AG04450 (cell line): ENCODE measurements around the gene HOXC9. TPM values are rescaled to one million over a fixed set of nuclear protein-coding genes. Genes with fewer than 3 reads are reported as not detected.

Experiments used
- CTCF ChIA-PET: fragments of 300-600, 350-600 bp; formaldehyde crosslinking; extraction: SDS; loops from one replicate; lab custom pipeline; 2022; ENCODE audit warnings: antibody characterized with exemption, inconsistent platforms; lab: Charles Lee
- POLR2A ChIA-PET: fragments of 350-600 bp; formaldehyde crosslinking; extraction: SDS; loops from one replicate; lab custom pipeline; 2021; ENCODE audit warnings: antibody characterized with exemption, inconsistent platforms; lab: Yijun Ruan, JAX
- DNase-seq: peaks from one replicate; pipeline ENCODE4 v3.0.0-alpha.2; 2011; ENCODE audit warnings: low read depth, low spot score
- H3K27ac ChIP-seq: one replicate; pipeline ENCODE4 v1.5.1; 2012; ENCODE audit warnings: low read depth, low read length, control low read depth
- H3K27me3 ChIP-seq: one replicate; pipeline ENCODE4 v1.6.0; 2012; ENCODE audit warnings: low read length; ENCODE audit not compliant: control insufficient read depth, insufficient read depth
- H3K4me3 ChIP-seq: 2 replicates; pipeline ENCODE4 v1.5.1; 2011; ENCODE audit warnings: mild to moderate bottlenecking, low read depth, low read length, control low read depth
- H3K9me3 ChIP-seq: 2 replicates; pipeline ENCODE4 v1.5.1; 2012; ENCODE audit warnings: low read length; ENCODE audit not compliant: control insufficient read depth, insufficient read depth
- polyA plus RNA-seq: library from polyadenylated mRNA; depleted of rRNA; stranded (reverse); fragments of >200 nt; gene quantifications from 2 replicates; pipeline ENCODE4 v1.2.3, GENCODE V29; 2011
- TF ChIP-seq, protein P1 (sequence below): IDR thresholded peaks from 2 replicates; pipeline ENCODE4 v1.5.1; 2011; ENCODE audit warnings: low read depth, low read length, control low read depth, inconsistent platforms

HOXC9 gene
- polyA plus RNA-seq, 1 experiment: not detected

DNA sequence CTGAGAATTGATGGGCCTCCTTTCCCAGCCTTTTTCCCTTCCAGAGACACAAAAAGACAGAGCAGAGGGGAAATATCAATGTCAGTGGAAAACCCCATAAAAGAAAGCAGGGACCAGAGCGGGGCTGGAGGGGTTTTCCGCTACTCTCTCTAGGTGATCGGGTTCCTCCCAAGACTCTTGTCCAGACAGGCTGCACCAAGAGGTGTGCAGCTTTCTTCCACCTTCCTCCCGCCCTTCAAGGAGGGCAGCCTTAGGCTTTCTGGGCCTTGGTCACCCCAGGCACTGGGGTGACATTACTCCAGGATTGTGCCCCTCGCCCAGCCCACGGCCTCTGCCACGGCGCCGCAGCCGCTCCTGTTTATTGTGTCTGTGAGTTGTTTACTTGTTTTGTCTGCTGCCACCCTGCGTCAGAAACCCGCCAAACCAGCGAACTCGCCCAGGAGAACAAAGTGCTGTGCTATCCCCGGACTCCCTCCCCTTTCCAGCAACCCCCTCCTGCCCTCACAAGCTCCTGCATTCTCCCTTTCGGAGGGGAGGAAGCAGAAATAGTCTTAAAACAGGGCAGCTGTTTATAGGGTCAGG is 21.6 kb downstream of the HOXC9 start:
- ChIA-PET CTCF (interaction anchor here (1.5 kb wide), 1 partner anchor 180 kb away, joined by 4 read pairs; no protein-coding TSS in a partner anchor), POLR2A (no interaction called here)
- TF ChIP-seq, protein P1, sequence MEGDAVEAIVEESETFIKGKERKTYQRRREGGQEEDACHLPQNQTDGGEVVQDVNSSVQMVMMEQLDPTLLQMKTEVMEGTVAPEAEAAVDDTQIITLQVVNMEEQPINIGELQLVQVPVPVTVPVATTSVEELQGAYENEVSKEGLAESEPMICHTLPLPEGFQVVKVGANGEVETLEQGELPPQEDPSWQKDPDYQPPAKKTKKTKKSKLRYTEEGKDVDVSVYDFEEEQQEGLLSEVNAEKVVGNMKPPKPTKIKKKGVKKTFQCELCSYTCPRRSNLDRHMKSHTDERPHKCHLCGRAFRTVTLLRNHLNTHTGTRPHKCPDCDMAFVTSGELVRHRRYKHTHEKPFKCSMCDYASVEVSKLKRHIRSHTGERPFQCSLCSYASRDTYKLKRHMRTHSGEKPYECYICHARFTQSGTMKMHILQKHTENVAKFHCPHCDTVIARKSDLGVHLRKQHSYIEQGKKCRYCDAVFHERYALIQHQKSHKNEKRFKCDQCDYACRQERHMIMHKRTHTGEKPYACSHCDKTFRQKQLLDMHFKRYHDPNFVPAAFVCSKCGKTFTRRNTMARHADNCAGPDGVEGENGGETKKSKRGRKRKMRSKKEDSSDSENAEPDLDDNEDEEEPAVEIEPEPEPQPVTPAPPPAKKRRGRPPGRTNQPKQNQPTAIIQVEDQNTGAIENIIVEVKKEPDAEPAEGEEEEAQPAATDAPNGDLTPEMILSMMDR: no peak
- DNase-seq: no peak
- H3K9me3 ChIP-seq: peaks cover 12% of the 10 kb centered on the region; the same call in 1 of the 2 replicates
- no peak overlapping the region for H3K4me3 ChIP-seq
- H3K27ac ChIP-seq: no peak overlapping the region
- peaks cover 96% of the 10 kb centered on the region for H3K27me3 ChIP-seq

DNA sequence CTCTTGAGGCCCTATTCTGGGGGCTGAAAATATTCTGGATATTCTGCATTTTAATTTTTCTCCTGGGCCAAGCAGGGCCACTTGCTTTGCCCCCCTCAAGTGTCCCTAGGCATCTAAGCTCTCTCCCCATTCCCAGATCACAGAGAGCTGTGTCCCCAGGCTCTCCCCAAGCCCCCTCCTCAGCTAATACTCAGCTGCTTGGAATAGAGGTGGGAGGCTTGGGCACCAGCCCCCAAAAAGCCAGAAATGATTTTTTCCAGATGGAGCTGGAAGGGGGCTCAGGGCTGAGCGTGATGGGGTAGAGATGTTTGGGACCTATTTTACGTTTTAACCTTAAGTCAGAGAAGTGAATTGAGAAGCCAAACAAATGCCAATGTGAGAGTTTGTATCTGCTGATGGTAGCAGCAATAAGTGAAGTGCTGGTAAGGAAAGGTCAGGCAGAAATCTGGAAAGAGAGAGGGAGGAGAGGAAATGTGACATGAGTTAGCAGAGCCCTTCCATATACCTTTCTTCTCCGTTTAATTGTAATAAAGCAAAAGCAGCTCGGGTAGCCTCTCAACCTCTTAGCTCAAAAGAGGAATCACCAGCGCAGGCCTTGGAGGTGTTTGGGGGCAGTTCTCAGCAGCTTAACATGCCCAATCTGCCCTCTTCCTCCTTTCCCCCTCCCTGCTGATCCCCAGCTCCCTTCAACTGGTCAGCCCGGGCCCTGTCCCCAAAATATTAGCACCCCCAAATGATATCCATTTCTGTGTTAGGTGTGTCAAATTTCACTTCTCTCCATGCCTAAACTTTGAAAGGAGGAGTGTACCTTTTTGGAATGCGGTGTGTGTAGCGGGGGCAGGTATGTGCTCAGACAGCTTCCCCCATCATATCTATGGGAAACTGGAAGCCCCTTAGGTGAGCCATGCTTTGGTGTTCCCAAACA is 23.3 kb downstream of the HOXC9 start:
- POLR2A ChIA-PET: no interaction called here
- no peak for DNase-seq
- peaks cover 9% of the 10 kb centered on the region; the same call in 1 of the 2 replicates for H3K9me3 ChIP-seq
- no peak overlapping the region for H3K27ac ChIP-seq
- peaks cover 96% of the 10 kb centered on the region for H3K27me3 ChIP-seq
- H3K4me3 ChIP-seq: no peak overlapping the region
- CTCF ChIA-PET: interaction anchor here (0.8 to 2.0 kb wide), 3 partner anchors 178 to 191 kb away, joined by 3 to 6 read pairs (median 3); no protein-coding TSS in a partner anchor
- TF ChIP-seq, protein P1: no peak

DNA sequence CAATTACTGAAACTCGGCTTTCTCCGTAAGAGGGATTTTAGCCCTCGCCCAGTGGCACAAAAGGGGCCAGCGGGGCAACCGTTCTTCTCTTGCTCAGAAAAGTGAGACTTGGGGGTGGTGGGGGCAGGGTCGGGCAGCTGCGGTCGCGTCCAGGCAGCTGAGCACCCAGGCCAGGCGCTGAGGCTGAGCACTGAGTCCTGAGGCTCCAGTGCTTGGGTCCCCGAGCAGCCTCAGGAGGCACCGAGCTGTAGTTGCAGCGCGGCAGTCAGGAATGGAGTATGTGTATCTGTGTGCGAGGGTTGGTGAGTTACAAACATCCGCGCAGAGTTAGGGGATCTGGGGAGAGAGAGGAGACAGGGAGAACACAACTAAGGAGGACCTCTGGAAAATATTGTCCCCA is 24.2 kb downstream of the HOXC9 start:
- no peak overlapping the region for H3K27ac ChIP-seq
- H3K9me3 ChIP-seq: peaks cover 4% of the 10 kb centered on the region; the same call in 1 of the 2 replicates
- H3K27me3 ChIP-seq: peaks cover 97% of the 10 kb centered on the region
- H3K4me3 ChIP-seq: no peak overlapping the region
- ChIA-PET CTCF (interaction anchor here (0.8 to 2.0 kb wide), 3 partner anchors 177 to 190 kb away, joined by 3 to 6 read pairs (median 3); no protein-coding TSS in a partner anchor), POLR2A (no interaction called here)
- TF ChIP-seq, protein P1: no peak
- DNase-seq: no peak

DNA sequence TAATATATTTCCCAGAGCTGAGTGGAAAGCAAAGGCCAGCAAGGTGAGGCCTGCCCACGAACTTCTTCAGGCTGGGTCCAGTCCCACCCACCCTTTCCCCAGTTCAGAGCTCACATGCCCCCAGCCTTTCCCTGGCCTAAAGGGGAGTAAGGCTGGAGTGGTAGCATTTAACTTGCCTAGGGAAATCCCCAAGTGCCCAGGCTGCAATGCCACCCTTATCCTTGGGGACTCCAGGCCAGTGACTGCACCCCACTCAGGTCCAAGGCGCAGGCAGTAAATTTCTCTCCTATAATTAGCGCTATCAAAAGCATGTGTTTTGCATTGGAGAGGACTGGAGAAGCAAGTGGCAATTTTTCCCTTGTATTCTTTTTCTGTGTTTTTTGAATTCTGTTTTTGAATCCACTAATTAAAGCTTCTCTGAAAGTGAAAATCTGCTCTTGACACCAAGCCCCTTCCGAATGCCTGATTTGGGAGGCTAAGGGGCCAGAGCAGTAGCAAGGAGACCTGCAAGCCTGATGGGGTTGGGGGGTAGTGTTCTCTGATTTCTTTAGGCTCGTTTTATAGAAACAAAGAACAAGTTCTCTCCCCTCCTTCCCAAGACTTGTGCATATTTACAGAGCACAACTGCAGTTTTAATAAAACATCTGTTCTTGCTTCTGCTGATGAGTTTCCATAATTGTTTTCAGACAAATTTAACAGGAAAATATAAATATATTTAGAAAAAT is 24.8 kb downstream of the HOXC9 start:
- no peak overlapping the region for H3K4me3 ChIP-seq
- DNase-seq: no peak
- CTCF ChIA-PET: interaction anchor here (0.5 to 2.0 kb wide), 2 partner anchors 177 to 178 kb away, joined by 4 to 6 read pairs; no protein-coding TSS in a partner anchor
- peaks cover 96% of the 10 kb centered on the region for H3K27me3 ChIP-seq
- no peak overlapping the region for H3K27ac ChIP-seq
- H3K9me3 ChIP-seq: no peaks in the 10 kb centered on the region; the same call in 1 of the 2 replicates
- POLR2A ChIA-PET: no interaction called here
- TF ChIP-seq, protein P1: no peak
